GM13976 (cell line): ENCODE results near the gene B4GALT2.

Experiments
- DNase-seq: peaks from one replicate; pipeline ENCODE4 v3.0.0; 2012; ENCODE audit warnings: low spot score
- in situ Hi-C: fragments of 300-500 bp; cut with MboI; formaldehyde crosslinking; loops from one replicate; pipeline ENCODE4 v1.12.0; 2022; ENCODE audit warnings: low sequenced_read_pairs, mixed read lengths, inconsistent platforms; ENCODE audit not compliant: unreplicated experiment
- TF ChIP-seq, protein P1 (sequence below): IDR thresholded peaks from 2 replicates; pipeline ENCODE4 v1.5.1; 2012; ENCODE audit warnings: borderline replicate concordance, mild to moderate bottlenecking; ENCODE audit not compliant: insufficient read depth; ENCODE audit errors: extremely low read depth, missing control alignments, control extremely low read depth

The B4GALT2 gene

DNA sequence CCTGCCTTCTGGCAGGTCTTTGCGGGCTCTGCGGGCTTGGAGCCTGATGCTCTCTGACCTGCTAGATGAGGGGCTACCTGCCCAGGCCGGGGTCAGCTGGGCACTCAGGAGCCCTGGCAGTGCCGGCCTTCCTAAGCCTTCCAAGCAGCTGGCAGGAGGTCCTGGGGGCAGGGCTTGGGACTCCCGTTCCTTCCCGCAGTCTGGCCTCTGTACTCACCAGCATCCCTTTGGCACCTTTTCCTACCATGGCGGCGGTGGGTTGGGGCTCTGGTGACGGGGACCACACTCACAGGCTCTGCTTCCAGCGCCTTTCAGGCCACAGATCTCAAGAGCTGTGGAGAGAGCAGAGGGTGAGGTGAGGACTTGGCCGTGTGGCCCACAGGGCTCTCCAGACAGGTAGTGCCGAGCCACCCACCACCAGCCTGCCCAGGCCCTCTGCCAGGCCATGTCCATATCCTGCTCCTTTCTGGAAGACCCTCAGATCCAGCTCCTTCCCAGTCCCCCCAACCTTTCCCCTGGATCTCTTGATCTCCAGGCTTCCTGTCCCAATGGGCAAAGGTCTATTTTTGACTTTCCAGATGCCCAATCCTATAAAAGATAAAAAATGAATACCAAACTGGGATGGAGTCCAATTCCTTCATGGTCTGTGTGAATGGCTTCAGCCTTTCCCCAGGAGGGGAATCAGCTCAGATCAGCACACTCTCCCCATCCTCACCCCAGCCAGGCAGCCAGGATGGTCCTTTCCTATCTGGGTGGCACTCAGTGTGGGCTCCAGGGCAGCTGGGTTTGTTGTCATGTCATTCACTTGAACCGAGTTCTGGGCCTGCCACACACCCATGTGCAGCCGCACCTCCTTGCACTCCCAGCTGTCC lies 45.3 kb downstream of the B4GALT2 start:
- in situ Hi-C loops = no loop called here
- TF ChIP-seq, protein P1, sequence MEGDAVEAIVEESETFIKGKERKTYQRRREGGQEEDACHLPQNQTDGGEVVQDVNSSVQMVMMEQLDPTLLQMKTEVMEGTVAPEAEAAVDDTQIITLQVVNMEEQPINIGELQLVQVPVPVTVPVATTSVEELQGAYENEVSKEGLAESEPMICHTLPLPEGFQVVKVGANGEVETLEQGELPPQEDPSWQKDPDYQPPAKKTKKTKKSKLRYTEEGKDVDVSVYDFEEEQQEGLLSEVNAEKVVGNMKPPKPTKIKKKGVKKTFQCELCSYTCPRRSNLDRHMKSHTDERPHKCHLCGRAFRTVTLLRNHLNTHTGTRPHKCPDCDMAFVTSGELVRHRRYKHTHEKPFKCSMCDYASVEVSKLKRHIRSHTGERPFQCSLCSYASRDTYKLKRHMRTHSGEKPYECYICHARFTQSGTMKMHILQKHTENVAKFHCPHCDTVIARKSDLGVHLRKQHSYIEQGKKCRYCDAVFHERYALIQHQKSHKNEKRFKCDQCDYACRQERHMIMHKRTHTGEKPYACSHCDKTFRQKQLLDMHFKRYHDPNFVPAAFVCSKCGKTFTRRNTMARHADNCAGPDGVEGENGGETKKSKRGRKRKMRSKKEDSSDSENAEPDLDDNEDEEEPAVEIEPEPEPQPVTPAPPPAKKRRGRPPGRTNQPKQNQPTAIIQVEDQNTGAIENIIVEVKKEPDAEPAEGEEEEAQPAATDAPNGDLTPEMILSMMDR = no peak

DNA sequence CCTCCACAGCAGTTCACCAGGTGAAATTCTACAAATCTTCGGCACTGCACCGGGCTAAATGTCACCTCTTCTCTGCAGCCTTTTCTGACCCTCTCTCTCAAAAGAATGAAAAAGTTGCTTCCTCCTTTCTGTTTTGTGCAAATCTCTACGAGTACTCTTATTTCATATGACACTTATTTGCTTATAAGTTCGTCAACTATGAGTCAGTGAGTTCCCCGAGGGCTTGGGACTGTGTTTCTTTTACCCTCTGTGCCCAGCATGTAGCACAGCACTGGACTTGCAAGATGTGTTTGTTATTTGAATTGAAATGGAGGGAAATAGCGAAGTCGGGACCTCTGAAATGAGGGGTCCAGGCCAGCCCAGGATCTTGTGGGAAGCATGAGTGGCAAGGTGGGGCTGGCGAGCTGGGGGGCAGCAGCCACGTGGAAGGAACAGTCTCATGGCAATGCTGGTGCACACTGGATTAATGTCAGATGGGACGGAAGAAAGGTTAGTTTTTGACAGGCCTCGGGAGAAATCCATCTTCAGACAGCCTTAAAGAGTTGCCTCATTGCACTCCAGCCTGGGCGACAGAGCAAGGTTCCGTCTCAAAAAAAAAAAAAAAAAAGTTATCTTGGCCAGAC lies 46.0 kb downstream of the B4GALT2 start:
- TF ChIP-seq, protein P1 = no peak
- no peak for DNase-seq
- in situ Hi-C loops = no loop called here

More for the DNA sequence above, 45.3 kb downstream of the B4GALT2 start:
- no peak for DNase-seq

DNA sequence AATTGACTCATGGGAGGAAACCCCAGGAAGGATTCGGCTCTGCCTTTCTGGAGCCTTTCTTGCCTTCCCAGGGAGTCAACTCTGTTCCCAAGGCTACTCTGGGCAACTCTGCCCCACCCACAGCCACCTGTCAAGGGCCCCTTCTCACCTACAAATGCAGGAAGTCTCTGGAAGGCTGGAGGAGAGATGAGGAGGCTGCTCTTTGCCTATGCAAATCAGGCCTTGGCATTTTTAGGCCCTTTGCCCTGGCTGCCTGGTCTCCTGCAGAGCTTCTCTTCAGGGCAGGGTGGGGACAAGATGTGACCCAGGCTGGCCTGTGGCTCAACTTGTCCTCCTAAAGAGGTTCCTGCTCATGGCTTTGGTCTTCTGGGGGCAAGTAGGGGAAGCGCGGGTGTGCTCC lies 46.8 kb downstream of the B4GALT2 start:
- DNase-seq = no peak
- TF ChIP-seq, protein P1 = no peak
- in situ Hi-C loops = no loop called here

DNA sequence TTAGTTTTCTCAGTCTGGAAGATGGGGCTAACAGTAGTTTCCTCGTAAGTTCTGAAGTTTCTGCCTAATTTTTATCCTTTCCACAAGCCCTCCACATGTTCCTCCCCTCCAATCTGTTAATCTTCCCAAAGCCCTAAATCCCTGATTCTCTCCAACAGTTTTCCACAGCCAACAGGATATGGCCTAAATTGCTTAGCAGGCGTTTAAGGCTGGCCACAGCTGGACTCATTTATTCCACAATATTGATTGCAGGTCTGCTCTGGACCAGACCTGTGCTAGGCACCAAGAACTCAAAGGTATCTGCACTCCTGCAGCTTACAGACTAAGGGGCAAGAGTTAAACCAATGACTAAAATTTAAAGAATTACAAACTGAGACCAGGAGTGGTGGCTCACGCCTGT lies 48.3 kb downstream of the B4GALT2 start:
- TF ChIP-seq, protein P1 = no peak
- in situ Hi-C loops = no loop called here
- no peak for DNase-seq

DNA sequence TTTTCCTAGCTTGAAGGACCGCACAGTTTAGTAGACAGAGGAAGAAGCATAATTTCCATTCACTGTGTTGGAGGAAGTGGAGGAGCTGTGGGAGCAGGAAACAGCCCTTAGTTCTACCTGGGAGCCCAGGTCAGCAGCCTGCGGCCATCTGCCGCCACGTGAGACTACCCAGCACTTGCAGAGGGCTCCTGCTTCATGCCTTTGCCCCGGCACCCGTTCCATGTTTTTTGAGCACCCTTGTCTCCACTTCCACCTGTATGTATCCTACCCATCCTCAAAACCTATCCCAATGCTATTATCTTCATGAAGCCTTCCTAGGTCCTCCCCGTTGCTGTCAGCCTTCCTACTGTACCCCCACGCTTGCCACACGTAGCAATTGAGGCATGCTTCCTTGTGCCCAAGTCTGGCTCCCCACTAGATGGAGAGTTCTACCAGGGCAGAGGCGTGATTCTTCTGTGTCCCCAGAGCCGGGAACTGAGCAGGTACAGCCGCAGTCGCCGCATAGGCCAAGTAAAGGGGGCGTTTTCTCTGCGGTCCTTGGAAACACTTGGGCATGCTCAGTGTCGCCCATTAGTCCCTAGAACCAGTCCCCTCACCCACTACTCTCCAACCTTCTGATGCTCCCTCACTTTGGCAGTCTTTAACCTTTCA lies 50.4 kb downstream of the B4GALT2 start:
- TF ChIP-seq, protein P1 = no peak
- DNase-seq = peak; percentile 77
- in situ Hi-C loops = no loop called here

DNA sequence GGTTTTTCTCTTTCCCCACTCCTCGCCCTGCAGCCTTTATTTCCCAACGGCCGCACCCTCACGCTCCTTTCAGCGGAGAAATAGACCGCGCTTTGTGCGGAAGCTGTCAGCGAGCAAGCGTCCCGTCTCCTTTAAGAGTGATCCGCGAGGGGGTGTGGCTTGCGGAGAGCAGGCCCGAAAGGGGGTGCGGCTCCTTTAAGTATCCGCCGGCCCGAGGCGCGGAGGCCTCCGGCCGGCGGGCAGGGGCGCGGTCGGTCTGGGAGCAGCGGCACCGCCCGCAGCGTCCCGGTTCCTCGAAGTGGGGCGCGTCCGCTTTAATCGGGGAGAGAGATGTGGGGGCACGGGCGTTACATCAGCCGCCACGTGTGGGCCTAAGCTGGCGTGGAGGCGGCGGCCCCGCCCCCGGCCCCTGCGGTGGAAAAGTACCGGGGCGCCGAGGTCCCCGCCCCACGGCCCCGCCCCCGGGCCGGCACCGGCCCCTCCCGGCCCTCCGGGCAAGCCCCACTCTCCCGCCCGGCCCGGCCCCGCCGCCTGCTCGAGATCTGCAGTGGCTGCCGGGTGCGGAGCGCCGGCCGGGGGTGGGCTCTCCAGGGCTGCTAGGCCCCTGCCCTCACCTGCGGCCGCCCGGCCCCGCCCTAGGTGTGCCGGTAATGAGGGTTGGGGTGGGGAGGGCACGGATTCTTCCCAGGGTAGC lies 51.0 kb downstream of the B4GALT2 start:
- TF ChIP-seq, protein P1 = no peak
- in situ Hi-C loops = no loop called here
- peak; percentile 92 for DNase-seq
